Measurements from ENCODE around the gene EFNA4. TPM values are rescaled to one million over a fixed set of nuclear protein-coding genes. Genes with fewer than 3 reads are reported as not detected.

The EFNA4 gene
- total and polyA plus RNA-seq, 2 donors (not counting 1 experiment from before 2014, with no cell fraction given): 8.4 to 10.6 TPM

GRCh38 chr1:155015527-155016230, 47.9 kb upstream of the EFNA4 start:
- Histone ChIP-seq H2AFZ (ENCODE audit: insufficient read depth, low read depth, low read length, poor library complexity, severe bottlenecking) (no peak overlapping the region), H3K79me2 (ENCODE audit: control insufficient read depth, insufficient read depth, low read length) (no peaks in the 10 kb centered on the region), H3K36me3 (replicated peaks in 1 of 2; ENCODE audit: control extremely low read depth in 1 of 2, control insufficient read depth in 1 of 2, extremely low read depth in 1 of 2, insufficient read depth in 2 of 2, low read length in 1 of 2) (peaks cover 0 to 24% of the 10 kb centered on the region in 2 experiments), H3K4me3 (ENCODE audit: control extremely low read depth in 1 of 5, extremely low read depth in 1 of 5, insufficient read depth in 1 of 5, low read depth in 2 of 5, low read length in 4 of 5) (no peak overlapping the region), H3K27me3 (replicated peaks in 1 of 4; ENCODE audit: control extremely low read depth in 1 of 4, control insufficient read depth in 3 of 4, insufficient read depth in 4 of 4, low read length in 3 of 4) (no peaks in the 10 kb centered on the region), H4K20me1 (ENCODE audit: control insufficient read depth, insufficient read depth, low read length, poor library complexity, severe bottlenecking) (peaks cover 12% of the 10 kb centered on the region), H3K27ac (ENCODE audit: low read length in 2 of 2) (peak overlapping the region; percentile 88 to 89), H3K4me2 (replicated peaks; ENCODE audit: low read depth, low read length, poor library complexity, severe bottlenecking) (peak overlapping the region; percentile 92), H3K9me3 (ENCODE audit: control extremely low read depth in 1 of 3, control insufficient read depth in 2 of 3, insufficient read depth in 1 of 3, low read length in 2 of 3) (peaks cover 0 to 2% (median 0%) of the 10 kb centered on the region in 3 donors), H3K4me1 (ENCODE audit: control insufficient read depth in 2 of 2, insufficient read depth in 2 of 2, low read length in 2 of 2) (peaks cover 70 to 84% of the 10 kb centered on the region in 2 donors), H3K9ac (ENCODE audit: low read length) (no peak overlapping the region)
- TF ChIP-seq, protein P1, sequence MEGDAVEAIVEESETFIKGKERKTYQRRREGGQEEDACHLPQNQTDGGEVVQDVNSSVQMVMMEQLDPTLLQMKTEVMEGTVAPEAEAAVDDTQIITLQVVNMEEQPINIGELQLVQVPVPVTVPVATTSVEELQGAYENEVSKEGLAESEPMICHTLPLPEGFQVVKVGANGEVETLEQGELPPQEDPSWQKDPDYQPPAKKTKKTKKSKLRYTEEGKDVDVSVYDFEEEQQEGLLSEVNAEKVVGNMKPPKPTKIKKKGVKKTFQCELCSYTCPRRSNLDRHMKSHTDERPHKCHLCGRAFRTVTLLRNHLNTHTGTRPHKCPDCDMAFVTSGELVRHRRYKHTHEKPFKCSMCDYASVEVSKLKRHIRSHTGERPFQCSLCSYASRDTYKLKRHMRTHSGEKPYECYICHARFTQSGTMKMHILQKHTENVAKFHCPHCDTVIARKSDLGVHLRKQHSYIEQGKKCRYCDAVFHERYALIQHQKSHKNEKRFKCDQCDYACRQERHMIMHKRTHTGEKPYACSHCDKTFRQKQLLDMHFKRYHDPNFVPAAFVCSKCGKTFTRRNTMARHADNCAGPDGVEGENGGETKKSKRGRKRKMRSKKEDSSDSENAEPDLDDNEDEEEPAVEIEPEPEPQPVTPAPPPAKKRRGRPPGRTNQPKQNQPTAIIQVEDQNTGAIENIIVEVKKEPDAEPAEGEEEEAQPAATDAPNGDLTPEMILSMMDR (IDR thresholded peaks at IDR 0.05): no peak
- TF ChIP-seq EZH2 (IDR thresholded peaks at IDR 0.05; ENCODE audit: borderline replicate concordance, insufficient read depth, low read depth, low read length, poor library complexity, severe bottlenecking): no peak
- peaks cover 79% of the 10 kb centered on the region for H3K4me1 Mint-ChIP-seq
- no peaks in the 10 kb centered on the region for H3K27me3 Mint-ChIP-seq
- POLR2A ChIA-PET: interaction anchor here (0.6 to 6.0 kb wide), 5 partner anchors 8 to 60 kb away, joined by 3 to 74 read pairs (median 17); partner anchors contain the start of genes CKS1B, PBXIP1 and ZBTB7B
- H3K9me3 Mint-ChIP-seq (ENCODE audit: insufficient read depth): no peaks in the 10 kb centered on the region
- intact Hi-C loops (cut with micrococcal nuclease): loop anchor here (2.0 kb wide), 1 partner anchor 33 kb away; the partner anchor contains the start of gene FLAD1
- DNase-seq (no peak), ATAC-seq (ENCODE audit: low read depth) (no peak)
- H3K27ac Mint-ChIP-seq: peak overlapping the region; percentile 93
- 82% methylated on average over 13 of the region's 16 CpGs for WGBS (ENCODE audit: insufficient coverage)
- peak overlapping the region; percentile 84 for H3K4me3 Mint-ChIP-seq
- CTCF ChIA-PET: interaction anchor here (0.7 to 17.4 kb wide), 16 partner anchors 16 to 456 kb away, joined by 3 to 295 read pairs (median 22); partner anchors contain the start of genes ADAM15, CKS1B, FLAD1 and LENEP
